CD1c-positive myeloid dendritic cell (primary cell): ENCODE measurements around the gene CTNNA3.

Experiments used
- DNase-seq: peaks from one replicate; pipeline ENCODE4 v3.0.0-alpha.2; 2016; ENCODE audit errors: extremely low spot score

CTNNA3 gene

GRCh38 chr10:65940816-65941662 lies 1755.0 kb downstream of the CTNNA3 start:
- no peak for DNase-seq

GRCh38 chr10:65940105-65940504 lies 1755.9 kb downstream of the CTNNA3 start:
- DNase-seq, result no peak

GRCh38 chr10:65931291-65932070 lies 1764.5 kb downstream of the CTNNA3 start:
- DNase-seq, result no peak

GRCh38 chr10:65911151-65911835 lies 1784.7 kb downstream of the CTNNA3 start:
- no peak for DNase-seq

- no peak for DNase-seq
These were observed 1785.8 kb downstream of the CTNNA3 start for GRCh38 chr10:65910209-65910608.

GRCh38 chr10:65907199-65907712 lies 1788.7 kb downstream of the CTNNA3 start:
- DNase-seq, result no peak

- no peak for DNase-seq
These were observed 1792.4 kb downstream of the CTNNA3 start for GRCh38 chr10:65903620-65904019.

GRCh38 chr10:65900271-65900670 lies 1795.7 kb downstream of the CTNNA3 start:
- no peak for DNase-seq

GRCh38 chr10:65898055-65898454 lies 1797.9 kb downstream of the CTNNA3 start:
- DNase-seq, result no peak

GRCh38 chr10:65894961-65895360 lies 1801.0 kb downstream of the CTNNA3 start:
- no peak for DNase-seq

GRCh38 chr10:65894379-65894778 lies 1801.6 kb downstream of the CTNNA3 start:
- DNase-seq, result no peak

GRCh38 chr10:65893676-65894075 lies 1802.3 kb downstream of the CTNNA3 start:
- no peak for DNase-seq

- DNase-seq, result no peak
These were observed 1803.7 kb downstream of the CTNNA3 start for GRCh38 chr10:65892284-65892683.

- no peak for DNase-seq
These were observed 1804.7 kb downstream of the CTNNA3 start for GRCh38 chr10:65891073-65891981.

GRCh38 chr10:65864529-65864928 lies 1831.5 kb downstream of the CTNNA3 start:
- no peak for DNase-seq

GRCh38 chr10:65864036-65864435 lies 1832.0 kb downstream of the CTNNA3 start:
- no peak for DNase-seq
